T-cell (primary cell): ENCODE data around the gene GBGT1. TPM values are rescaled to one million over a fixed set of nuclear protein-coding genes. Genes with fewer than 3 reads are reported as not detected.
"Not testable (repeated sequence)": the region's sequence is repeated elsewhere in the genome, so short reads cannot be mapped to it uniquely, and the experiment has no call there.

Experiments
- ATAC-seq, 4 experiments: fragments of 200-7000 bp in 3 of 4; fragments of 150-1000 bp in 1 of 4; cut with Tn5 transposase; replicated peaks in 1 of 4; 1 replicate in 3 of 4; 2 replicates in 1 of 4; pipeline ENCODE4 v1.10.0; 2021; ENCODE audit warnings: moderate library complexity in 3 of 4, mild to moderate bottlenecking in 2 of 4, moderate number of reproducible peaks in 1 of 4
- CTCF ChIA-PET, 2 donors: fragments of 300-600 bp; sonication (Branson Sonifier 250); formaldehyde crosslinking; loops; one replicate each; lab custom pipeline; 2022; ENCODE audit warnings: antibody characterized with exemption in 2 of 2; lab: Charles Lee
- POLR2A ChIA-PET, 2 donors: fragments of 300-600 bp; sonication (Branson Sonifier 250); formaldehyde crosslinking; loops; one replicate each; lab custom pipeline; 2022; ENCODE audit warnings: antibody characterized with exemption in 2 of 2; lab: Charles Lee
- DNase-seq, 35 experiments: peaks; one replicate each; pipeline versions ENCODE4 v3.0.0 to v3.0.0-alpha.2; 2013 to 2023
- H3K27ac ChIP-seq: one replicate; pipeline ENCODE4 v1.5.1; 2013; ENCODE audit warnings: low read length
- H3K27me3 ChIP-seq, 2 experiments: replicated peaks in 1 of 2; 1 replicate in 1 of 2; 2 replicates in 1 of 2; pipeline versions ENCODE4 v1.6.1 to v1.7.0; 2013; ENCODE audit warnings: low read length in 1 of 2, mixed read lengths in 1 of 2; ENCODE audit not compliant: control insufficient read depth in 2 of 2, insufficient read depth in 2 of 2; ENCODE audit errors: extremely low read depth in 1 of 2
- H3K36me3 ChIP-seq, 2 donors: 1 replicate in 1 of 2; 2 replicates in 1 of 2; pipeline versions ENCODE4 v1.6.1 to v1.7.0; 2013; ENCODE audit warnings: low read length in 1 of 2; ENCODE audit not compliant: control insufficient read depth in 2 of 2, insufficient read depth in 1 of 2; ENCODE audit errors: extremely low read depth in 1 of 2
- H3K4me1 ChIP-seq, 2 experiments: 1 replicate in 1 of 2; 2 replicates in 1 of 2; pipeline versions ENCODE4 v1.6.1 to v1.7.0; 2013; ENCODE audit warnings: low read length in 2 of 2, mixed read lengths in 1 of 2; ENCODE audit not compliant: insufficient read depth in 2 of 2, control insufficient read depth in 1 of 2; ENCODE audit errors: extremely low read depth in 1 of 2
- H3K4me3 ChIP-seq, 2 donors: 1 replicate in 1 of 2; 2 replicates in 1 of 2; pipeline versions ENCODE4 v1.5.1 to v1.7.0; 2013; ENCODE audit warnings: mild to moderate bottlenecking in 2 of 2, low read length in 1 of 2, moderate library complexity in 1 of 2; ENCODE audit not compliant: control insufficient read depth in 1 of 2; ENCODE audit errors: extremely low read depth in 1 of 2
- H3K9me3 ChIP-seq: 2 replicates; pipeline ENCODE4 v1.7.0; 2013
- H3K27ac Mint-ChIP-seq, 2 donors: one replicate each; pipeline ENCODE4 v1.8.0; 2020 to 2021; ENCODE audit warnings: mild to moderate bottlenecking in 2 of 2, mixed read lengths in 2 of 2
- H3K27me3 Mint-ChIP-seq, 2 donors: one replicate each; pipeline ENCODE4 v1.8.0; 2021 to 2022; ENCODE audit warnings: mixed read lengths in 2 of 2
- H3K36me3 Mint-ChIP-seq: one replicate; pipeline ENCODE4 v1.8.0; 2021; ENCODE audit warnings: mixed read lengths
- H3K4me1 Mint-ChIP-seq, 3 donors: one replicate each; pipeline ENCODE4 v1.8.0; 2020 to 2022; ENCODE audit warnings: mixed read lengths in 3 of 3, mild to moderate bottlenecking in 1 of 3
- H3K4me3 Mint-ChIP-seq, 3 donors: one replicate each; pipeline ENCODE4 v1.8.0; 2020 to 2022; ENCODE audit warnings: mild to moderate bottlenecking in 3 of 3, mixed read lengths in 3 of 3, moderate library complexity in 3 of 3
- H3K9me3 Mint-ChIP-seq, 3 donors: one replicate each; pipeline ENCODE4 v1.8.0; 2020 to 2022; ENCODE audit warnings: mixed read lengths in 3 of 3
- WGBS: methylation state at CpG from one replicate; pipeline ENCODE4 v1.1.5; 2013; ENCODE audit warnings: missing lambda C conversion rate; ENCODE audit not compliant: insufficient coverage; 5-methylcytosine and 5-hydroxymethylcytosine counted together
- total RNA-seq, 35 experiments: library from RNA in 6 of 35; stranded (reverse) in 6 of 35; fragments of 120-200 nt in 1 of 35; gene quantifications; one replicate each; pipeline versions ENCODE4 v1.2.1 to v1.2.4 and lab custom pipeline; 2013 to 2026

Gene GBGT1
- total RNA-seq, 5 donors from 2014 or later (not counting 1 experiment from before 2014, with no cell fraction given), result 1.3 to 13.3 (median 7.9) TPM

- ATAC-seq, result no peak
- no peaks in the 10 kb centered on the region for H3K36me3 Mint-ChIP-seq
- no peaks in the 10 kb centered on the region for H3K9me3 Mint-ChIP-seq
- H3K4me3 ChIP-seq, result no peak overlapping the region
- H3K4me1 ChIP-seq, result peaks cover 3 to 12% of the 10 kb centered on the region in 2 experiments
- no peaks in the 10 kb centered on the region for H3K36me3 ChIP-seq
- peaks cover 16 to 29% of the 10 kb centered on the region in 2 donors for H3K27me3 Mint-ChIP-seq
- peaks cover 9 to 10% (median 10%) of the 10 kb centered on the region in 3 donors for H3K4me1 Mint-ChIP-seq
- POLR2A ChIA-PET, result interaction anchor here (0.6 to 1.1 kb wide), 3 partner anchors 14 to 85 kb away, joined by 3 to 8 read pairs (median 3); no protein-coding TSS in a partner anchor
- H3K27me3 ChIP-seq, result peaks cover 0 to 16% of the 10 kb centered on the region in 2 experiments
- no peaks in the 10 kb centered on the region for H3K9me3 ChIP-seq
- no peak overlapping the region for H3K27ac Mint-ChIP-seq
- DNase-seq, result no peak
- no peak overlapping the region for H3K27ac ChIP-seq
- no peak overlapping the region for H3K4me3 Mint-ChIP-seq
- CTCF ChIA-PET, result interaction anchor here in 1 of 2 donors (1.4 kb wide), 1 partner anchor 37 kb away, joined by 4 read pairs; no protein-coding TSS in a partner anchor
- WGBS, result 67% methylated on average over 3 of the region's 5 CpGs
These were observed 17.2 kb upstream of the GBGT1 start for GRCh38 chr9:133180953-133181352.

- Histone ChIP-seq H3K9me3 (no peaks in the 10 kb centered on the region), H3K36me3 (no peaks in the 10 kb centered on the region), H3K4me1 (no peaks in the 10 kb centered on the region), H3K27ac (no peak overlapping the region), H3K4me3 (no peak overlapping the region), H3K27me3 (peaks cover 0 to 11% of the 10 kb centered on the region in 2 experiments)
- ATAC-seq (no peak), DNase-seq (no peak)
- Mint-ChIP-seq H3K36me3 (no peaks in the 10 kb centered on the region), H3K4me3 (no peak overlapping the region), H3K9me3 (no peaks in the 10 kb centered on the region), H3K27me3 (peaks cover 0 to 6% of the 10 kb centered on the region in 2 donors), H3K27ac (no peak overlapping the region), H3K4me1 (no peaks in the 10 kb centered on the region)
- ChIA-PET POLR2A (no interaction called here), CTCF (no interaction called here)
- WGBS, result 84% methylated on average over 7 of the region's 7 CpGs
These were observed 9.3 kb upstream of the GBGT1 start for GRCh38 chr9:133173056-133173455.

DNA sequence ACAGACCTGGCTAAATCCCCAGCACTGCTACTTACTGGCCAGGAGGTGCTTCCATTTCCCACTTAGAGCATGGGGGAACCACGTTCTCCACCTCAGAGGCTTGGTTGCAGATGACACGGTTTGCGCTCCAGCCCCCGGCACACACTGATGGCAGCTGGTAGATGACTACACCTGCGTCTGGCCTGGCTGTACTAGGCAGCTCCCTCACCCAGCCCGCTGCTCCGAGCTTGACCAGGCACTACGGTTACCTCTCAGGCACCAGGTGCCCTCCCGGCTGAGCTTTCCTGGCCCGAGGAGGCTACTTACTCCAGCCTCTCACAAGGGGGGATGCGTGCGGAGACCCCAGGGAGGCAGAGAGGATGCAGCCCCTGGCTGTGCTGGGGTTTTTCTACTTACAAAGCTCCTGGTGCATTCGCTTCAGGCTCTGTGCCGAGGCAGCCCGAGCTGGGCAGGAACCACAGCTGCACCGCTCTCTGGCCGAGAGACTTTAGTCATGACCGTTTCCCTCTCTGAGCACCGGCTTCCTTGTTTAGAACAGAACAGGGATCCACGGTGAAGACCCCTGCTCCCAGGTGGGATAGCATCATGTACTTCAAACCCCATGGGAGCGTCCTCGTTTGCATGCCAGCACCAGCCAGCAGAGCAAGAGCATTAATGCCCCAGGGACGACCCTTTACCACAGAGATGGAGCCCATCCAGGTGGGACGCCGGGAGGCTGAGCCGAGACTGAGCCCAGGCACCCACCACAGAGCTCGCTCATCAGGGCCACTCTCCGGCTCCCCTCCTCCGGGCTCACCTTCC is 7.6 kb upstream of the GBGT1 start:
- Mint-ChIP-seq H3K4me1 (no peaks in the 10 kb centered on the region), H3K9me3 (no peaks in the 10 kb centered on the region), H3K36me3 (no peaks in the 10 kb centered on the region), H3K27ac (no peak overlapping the region), H3K4me3 (no peak overlapping the region), H3K27me3 (peaks cover 0 to 6% of the 10 kb centered on the region in 2 donors)
- Histone ChIP-seq H3K27ac (no peak overlapping the region), H3K27me3 (peaks cover 0 to 11% of the 10 kb centered on the region in 2 experiments), H3K9me3 (no peaks in the 10 kb centered on the region), H3K4me3 (no peak overlapping the region), H3K36me3 (no peaks in the 10 kb centered on the region), H3K4me1 (no peaks in the 10 kb centered on the region)
- CTCF ChIA-PET, result no interaction called here
- ATAC-seq (no peak), DNase-seq (no peak)
- WGBS, result 87% methylated on average over 28 of the region's 29 CpGs
- POLR2A ChIA-PET, result no interaction called here

DNA sequence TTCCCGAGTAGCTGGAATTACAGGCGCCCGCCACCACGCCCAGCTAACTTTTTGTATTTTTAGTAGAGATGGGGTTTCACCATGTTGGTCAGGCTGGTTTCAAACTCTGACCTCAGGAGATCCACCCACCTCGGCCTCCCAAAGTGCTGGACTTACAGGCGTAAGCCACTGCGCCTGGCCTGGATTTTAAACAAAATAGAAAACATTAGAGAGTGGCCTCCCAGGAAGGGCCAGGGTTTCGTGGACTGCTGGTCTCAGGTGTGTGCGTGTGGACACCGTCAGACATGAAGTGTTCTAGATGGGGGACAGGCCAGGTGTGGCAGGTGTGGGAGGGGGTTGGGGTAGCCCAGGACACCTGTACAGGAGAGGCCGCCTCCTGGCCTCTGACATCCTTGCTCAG is 7.0 kb upstream of the GBGT1 start:
- no peaks in the 10 kb centered on the region for H3K9me3 ChIP-seq
- H3K27me3 Mint-ChIP-seq, result peaks cover 0 to 6% of the 10 kb centered on the region in 2 donors
- H3K4me1 ChIP-seq, result no peaks in the 10 kb centered on the region
- no peak overlapping the region for H3K27ac ChIP-seq
- H3K36me3 Mint-ChIP-seq, result no peaks in the 10 kb centered on the region
- H3K4me3 ChIP-seq, result no peak overlapping the region
- no peak overlapping the region for H3K4me3 Mint-ChIP-seq
- no peak overlapping the region for H3K27ac Mint-ChIP-seq
- CTCF ChIA-PET, result no interaction called here
- POLR2A ChIA-PET, result no interaction called here
- peaks cover 0 to 11% of the 10 kb centered on the region in 2 experiments for H3K27me3 ChIP-seq
- ATAC-seq (no peak), DNase-seq (no peak)
- WGBS, result 94% methylated on average over 3 of the region's 11 CpGs
- no peaks in the 10 kb centered on the region for H3K9me3 Mint-ChIP-seq
- no peaks in the 10 kb centered on the region for H3K36me3 ChIP-seq
- no peaks in the 10 kb centered on the region for H3K4me1 Mint-ChIP-seq

DNA sequence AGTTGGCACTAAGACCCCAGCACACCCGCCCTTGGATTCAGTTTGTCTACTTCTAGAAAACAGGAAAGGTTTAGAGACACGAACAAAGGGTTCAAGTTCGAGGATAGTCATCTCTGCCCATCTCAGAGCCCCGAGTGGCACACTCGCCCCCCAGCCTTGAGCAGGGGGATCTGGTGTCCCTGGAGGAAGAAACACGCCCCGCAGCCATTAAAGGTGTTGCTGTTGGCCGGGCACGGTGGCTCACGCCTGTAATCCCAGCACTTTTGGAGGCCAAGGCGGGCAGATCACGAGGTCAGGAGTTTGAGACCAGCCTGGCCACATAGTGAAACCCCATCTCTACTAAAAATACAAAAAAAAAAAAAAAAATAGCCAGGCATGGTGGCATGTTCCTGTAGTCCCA is 6.0 kb upstream of the GBGT1 start:
- H3K36me3 Mint-ChIP-seq, H3K9me3 ChIP-seq, H3K4me1 Mint-ChIP-seq, H3K27ac ChIP-seq, H3K27ac Mint-ChIP-seq, H3K9me3 Mint-ChIP-seq, H3K4me3 ChIP-seq, DNase-seq, H3K4me3 Mint-ChIP-seq, H3K4me1 ChIP-seq, CTCF ChIA-PET, POLR2A ChIA-PET, ATAC-seq, H3K27me3 Mint-ChIP-seq, H3K36me3 ChIP-seq: not testable (repeated sequence)
- H3K27me3 ChIP-seq, result peaks cover 0 to 11% of the 10 kb centered on the region in 2 experiments
- WGBS, result 84% methylated on average over 5 of the region's 12 CpGs

DNA sequence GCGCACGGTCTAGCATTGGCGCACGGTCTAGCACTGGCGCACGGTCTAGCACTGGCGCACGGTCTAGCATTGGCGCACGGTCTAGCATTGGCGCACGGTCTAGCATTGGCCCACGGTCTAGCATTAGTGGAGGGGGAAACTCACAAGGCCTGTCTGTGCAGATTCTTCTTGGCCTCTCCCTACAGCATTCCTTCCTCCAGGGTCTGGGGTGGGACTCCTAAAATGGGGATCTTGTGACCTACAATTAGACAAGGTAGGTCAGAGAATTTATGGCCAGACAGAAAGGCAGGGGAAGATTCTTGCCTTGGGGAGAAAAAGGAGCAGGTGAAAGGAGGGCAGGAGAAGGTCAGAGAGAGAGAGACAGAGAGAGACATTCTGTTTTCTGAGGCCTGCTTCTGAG is 5.4 kb upstream of the GBGT1 start:
- DNase-seq, result no peak
- Histone ChIP-seq H3K9me3 (no peaks in the 10 kb centered on the region), H3K4me3 (no peak overlapping the region), H3K36me3 (no peaks in the 10 kb centered on the region), H3K27me3 (peaks cover 0 to 15% of the 10 kb centered on the region in 2 experiments), H3K27ac (no peak overlapping the region), H3K4me1 (peaks cover 0 to 3% of the 10 kb centered on the region in 2 experiments)
- ChIA-PET CTCF (no interaction called here), POLR2A (no interaction called here)
- Mint-ChIP-seq H3K27ac (no peak overlapping the region), H3K4me1 (peaks cover 0 to 2% (median 0%) of the 10 kb centered on the region in 3 donors), H3K27me3 (peaks cover 0 to 6% of the 10 kb centered on the region in 2 donors), H3K9me3 (no peaks in the 10 kb centered on the region), H3K36me3 (no peaks in the 10 kb centered on the region), H3K4me3 (no peak overlapping the region)
- ATAC-seq, result no peak
- WGBS, result 93% methylated on average over 4 of the region's 13 CpGs
